Smooth muscle cell (in vitro differentiated cells): ENCODE measurements around the gene BTNL9. TPM values are rescaled to one million over a fixed set of nuclear protein-coding genes. Genes with fewer than 3 reads are reported as not detected.

Experiments used
- DNase-seq: peaks from one replicate; lab custom pipeline; 2025; ENCODE audit not compliant: unreplicated experiment; lab: John Stamatoyannopoulos, UW
- H2AFZ ChIP-seq: fragments of 200-600 bp; sonication (generic); 2 replicates; pipeline ENCODE4 v1.6.0; 2016; ENCODE audit warnings: antibody characterized with exemption, low read depth, mild to moderate bottlenecking
- H3F3A ChIP-seq: fragments of 200-600 bp; sonication (generic); 2 replicates; pipeline ENCODE4 v1.6.0; 2017; ENCODE audit warnings: antibody characterized with exemption, low read depth
- H3K27ac ChIP-seq: fragments of 200-600 bp; sonication (generic); 2 replicates; pipeline ENCODE4 v1.5.1; 2016; ENCODE audit warnings: low read depth, mild to moderate bottlenecking
- H3K27me3 ChIP-seq: fragments of 200-600 bp; sonication (generic); 2 replicates; pipeline ENCODE4 v1.6.1; 2016; ENCODE audit warnings: low read depth, mild to moderate bottlenecking
- H3K36me3 ChIP-seq: fragments of 200-600 bp; sonication (generic); 2 replicates; pipeline ENCODE4 v1.5.1; 2016; ENCODE audit warnings: low read depth
- H3K4me1 ChIP-seq: fragments of 200-600 bp; sonication (generic); 2 replicates; pipeline ENCODE4 v1.5.1; 2016; ENCODE audit warnings: low read depth
- H3K4me2 ChIP-seq: fragments of 200-600 bp; sonication (generic); 2 replicates; pipeline ENCODE4 v1.6.0; 2016; ENCODE audit warnings: mild to moderate bottlenecking
- H3K4me3 ChIP-seq: fragments of 200-600 bp; sonication (generic); 2 replicates; pipeline ENCODE4 v1.5.1; 2016; ENCODE audit warnings: mild to moderate bottlenecking
- H3K79me2 ChIP-seq: fragments of 200-600 bp; sonication (generic); 2 replicates; pipeline ENCODE4 v1.6.0; 2016; ENCODE audit warnings: low read depth, mild to moderate bottlenecking
- H3K9ac ChIP-seq: fragments of 200-600 bp; sonication (generic); 2 replicates; pipeline ENCODE4 v1.6.0; 2016; ENCODE audit warnings: low read depth
- H3K9me3 ChIP-seq: fragments of 200-600 bp; sonication (generic); replicated peaks from 2 replicates; pipeline ENCODE4 v1.5.1; 2016; ENCODE audit warnings: low read depth
- H4K20me1 ChIP-seq: fragments of 200-600 bp; sonication (generic); 2 replicates; pipeline ENCODE4 v1.6.0; 2016; ENCODE audit warnings: low read depth
- CTCF ChIP-seq: fragments of 200-600 bp; sonication (generic); IDR thresholded peaks from 2 replicates; pipeline ENCODE4 v1.5.1; 2017; ENCODE audit warnings: borderline replicate concordance, mild to moderate bottlenecking, antibody characterized with exemption; ENCODE audit not compliant: insufficient read depth, poor library complexity, severe bottlenecking
- WGBS: methylation state at CpG from one replicate; pipeline ENCODE4 v1.1.7; 2016; ENCODE audit warnings: low lambda C conversion rate; 5-methylcytosine and 5-hydroxymethylcytosine counted together
- polyA plus RNA-seq: library from polyadenylated mRNA; unstranded; fragments of >200 nt; fragmentation: Nextera tagmentation; extraction: Ambion mirVana; gene quantifications from 2 replicates; pipeline ENCODE4 v1.2.1, GENCODE V29; 2016
- total RNA-seq: library from RNA; depleted of rRNA; stranded (reverse); fragments of >200 nt; gene quantifications from 2 replicates; pipeline ENCODE4 v1.2.3, GENCODE V29; 2014

Gene BTNL9
- total and polyA plus RNA-seq, 2 experiments from 2014 or later = not detected

DNA sequence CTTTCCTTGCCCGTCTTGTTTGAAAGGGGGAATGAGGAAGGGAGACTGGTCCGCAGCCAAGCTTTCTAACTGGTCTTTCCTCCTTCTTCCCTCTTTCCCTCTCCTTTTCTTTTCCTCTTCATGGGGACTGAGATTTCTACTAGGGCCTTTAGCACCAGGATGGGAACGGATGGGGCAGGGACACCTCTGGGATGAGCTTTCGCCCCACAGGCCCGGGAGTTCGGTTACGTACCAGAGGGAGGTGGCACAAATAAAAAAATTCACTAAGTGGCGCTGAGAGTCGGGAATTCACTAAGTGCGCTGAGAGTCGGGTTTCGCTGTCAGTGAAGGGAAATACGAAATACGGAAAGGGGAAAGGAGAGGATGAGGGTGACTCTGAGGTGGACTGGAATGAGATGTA is 21.6 kb downstream of the BTNL9 start:
- no peak overlapping the region for H3K9ac ChIP-seq
- no peak overlapping the region for H3K4me2 ChIP-seq
- no peaks in the 10 kb centered on the region for H3K79me2 ChIP-seq
- H3K9me3 ChIP-seq = no peaks in the 10 kb centered on the region
- peaks cover 64% of the 10 kb centered on the region for H3K27me3 ChIP-seq
- no peak overlapping the region for H2AFZ ChIP-seq
- H4K20me1 ChIP-seq = no peaks in the 10 kb centered on the region
- no peak for DNase-seq
- 68% methylated on average over 14 of the region's 14 CpGs for WGBS
- no peak overlapping the region for H3K4me3 ChIP-seq
- H3K4me1 ChIP-seq = no peaks in the 10 kb centered on the region
- no peak for TF ChIP-seq CTCF
- H3F3A ChIP-seq = no peaks in the 10 kb centered on the region
- H3K27ac ChIP-seq = no peak overlapping the region
- no peaks in the 10 kb centered on the region for H3K36me3 ChIP-seq

DNA sequence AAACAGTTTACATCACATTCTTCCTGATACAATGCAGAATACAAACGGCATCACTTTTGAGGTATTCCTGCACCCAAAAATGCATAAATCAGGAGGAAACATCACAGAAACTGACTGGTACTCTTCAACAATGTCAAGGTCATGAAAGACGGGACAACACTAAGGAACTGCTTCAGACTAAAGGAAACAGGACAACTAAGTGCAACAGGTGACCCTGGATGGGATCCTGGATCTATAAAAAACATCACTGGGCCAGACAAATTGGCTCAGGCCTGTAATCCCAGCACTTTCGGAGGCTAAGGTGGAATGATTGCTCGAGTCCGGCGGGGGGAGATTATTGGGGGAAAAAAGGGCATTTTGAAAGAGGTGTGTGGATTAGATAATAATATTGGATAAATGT is 22.6 kb downstream of the BTNL9 start:
- no peaks in the 10 kb centered on the region for H3K9me3 ChIP-seq
- H3K79me2 ChIP-seq = no peaks in the 10 kb centered on the region
- H3K4me3 ChIP-seq = no peak overlapping the region
- DNase-seq = no peak
- WGBS = 92% methylated on average over 6 of the region's 6 CpGs
- no peak for TF ChIP-seq CTCF
- no peak overlapping the region for H2AFZ ChIP-seq
- H3K27me3 ChIP-seq = peaks cover 55% of the 10 kb centered on the region
- no peaks in the 10 kb centered on the region for H3K4me1 ChIP-seq
- no peak overlapping the region for H3K27ac ChIP-seq
- no peaks in the 10 kb centered on the region for H3F3A ChIP-seq
- H3K36me3 ChIP-seq = no peaks in the 10 kb centered on the region
- no peak overlapping the region for H3K9ac ChIP-seq
- H4K20me1 ChIP-seq = no peaks in the 10 kb centered on the region
- no peak overlapping the region for H3K4me2 ChIP-seq

- no peaks in the 10 kb centered on the region for H3K36me3 ChIP-seq
- no peaks in the 10 kb centered on the region for H4K20me1 ChIP-seq
- H3K4me1 ChIP-seq = no peaks in the 10 kb centered on the region
- H3K9ac ChIP-seq = no peak overlapping the region
- peaks cover 50% of the 10 kb centered on the region for H3K27me3 ChIP-seq
- no peak overlapping the region for H3K4me3 ChIP-seq
- H3K9me3 ChIP-seq = no peaks in the 10 kb centered on the region
- H3K4me2 ChIP-seq = no peak overlapping the region
- no peak overlapping the region for H2AFZ ChIP-seq
- TF ChIP-seq CTCF = no peak
- DNase-seq = no peak
- no peaks in the 10 kb centered on the region for H3K79me2 ChIP-seq
- H3F3A ChIP-seq = no peaks in the 10 kb centered on the region
- 85% methylated on average over 8 of the region's 8 CpGs for WGBS
- no peak overlapping the region for H3K27ac ChIP-seq
These were observed 23.4 kb downstream of the BTNL9 start for GRCh38 chr5:181063514-181063913.

- DNase-seq = no peak
- Histone ChIP-seq H3K27ac (no peak overlapping the region), H3K27me3 (peaks cover 47% of the 10 kb centered on the region)
These were observed 24.9 kb downstream of the BTNL9 start for GRCh38 chr5:181064987-181065386.

More at GRCh38 chr5:181064987-181065386, 24.9 kb downstream of the BTNL9 start:
- H3K4me1 ChIP-seq = no peaks in the 10 kb centered on the region
- H3K36me3 ChIP-seq = no peaks in the 10 kb centered on the region
- no peaks in the 10 kb centered on the region for H3F3A ChIP-seq
- TF ChIP-seq CTCF = no peak
- no peak overlapping the region for H2AFZ ChIP-seq
- H3K4me2 ChIP-seq = no peak overlapping the region
- WGBS = 95% methylated on average over 7 of the region's 7 CpGs
- H3K4me3 ChIP-seq = no peak overlapping the region
- H3K9me3 ChIP-seq = no peaks in the 10 kb centered on the region
- no peak overlapping the region for H3K9ac ChIP-seq
- no peaks in the 10 kb centered on the region for H3K79me2 ChIP-seq
- no peaks in the 10 kb centered on the region for H4K20me1 ChIP-seq
